NOMO-1 treated with dmso at 0.1 percent for 144 hours (cell line): Measurements from ENCODE around the gene BCOR.
A peak's percentile ranks its signal among the peaks of the same experiment; 100 is the strongest.

ENCODE experiments used
- DNase-seq: peaks from one replicate; lab custom pipeline; 2025; ENCODE audit not compliant: unreplicated experiment; lab: John Stamatoyannopoulos, UW

Gene BCOR

DNA sequence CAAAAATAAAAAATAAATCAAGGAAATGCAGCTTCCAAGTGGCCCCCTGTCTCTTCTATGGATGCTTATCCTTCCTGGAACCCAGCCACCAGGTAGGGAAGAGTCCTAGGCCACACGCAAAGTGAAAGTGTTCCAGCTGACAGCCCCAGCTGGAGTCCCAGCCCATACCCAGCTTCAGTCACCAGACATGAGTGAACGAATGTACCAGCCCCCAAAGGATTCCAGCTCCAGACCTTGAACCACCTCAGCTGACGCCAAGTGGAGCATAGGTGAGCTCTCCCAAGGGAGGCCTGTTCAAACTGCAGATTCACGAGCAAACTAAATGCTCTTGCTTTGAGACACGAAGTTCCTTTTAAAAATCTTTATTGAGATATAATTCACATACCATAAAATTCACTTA, 62.0 kb downstream of the BCOR start:
- no peak for DNase-seq

DNA sequence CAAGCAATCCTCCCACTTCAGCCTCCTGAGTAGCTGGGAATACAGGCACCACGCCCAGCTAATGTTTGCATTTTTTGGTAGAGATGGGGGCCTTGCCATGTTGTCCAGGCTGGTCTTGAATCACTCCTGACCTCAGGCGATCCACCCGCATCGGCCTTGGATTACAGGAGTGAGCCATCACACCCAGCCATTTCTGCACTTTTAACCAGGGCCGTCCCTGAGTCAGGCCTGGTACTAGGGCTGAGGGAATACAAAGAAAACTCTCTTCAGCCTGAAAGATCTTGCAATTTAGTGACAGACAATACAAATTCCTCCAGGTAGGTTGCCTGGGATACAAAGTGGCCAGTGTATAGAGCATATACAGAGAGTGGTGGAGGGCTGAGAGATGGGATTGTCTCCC, 65.8 kb downstream of the BCOR start:
- DNase-seq = no peak

DNA sequence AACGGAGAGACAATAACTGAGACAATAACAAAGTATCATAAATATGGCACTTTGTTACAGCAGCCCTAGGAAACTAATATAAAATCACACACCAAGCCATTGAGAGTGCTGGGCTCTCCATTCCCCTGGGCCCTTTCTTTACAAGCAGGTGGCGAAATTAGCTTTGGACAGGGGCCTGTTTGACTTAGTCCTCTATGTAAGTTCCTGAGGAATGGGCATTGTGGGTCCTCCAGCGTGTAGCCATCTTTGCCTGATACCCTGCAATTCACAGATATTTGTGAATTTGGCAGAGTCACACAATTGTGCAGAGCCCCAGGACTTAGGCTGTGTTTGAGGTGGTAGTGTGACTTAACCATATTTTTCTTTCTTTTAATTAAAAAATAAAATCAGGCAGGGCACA, 67.6 kb downstream of the BCOR start:
- no peak for DNase-seq

DNA sequence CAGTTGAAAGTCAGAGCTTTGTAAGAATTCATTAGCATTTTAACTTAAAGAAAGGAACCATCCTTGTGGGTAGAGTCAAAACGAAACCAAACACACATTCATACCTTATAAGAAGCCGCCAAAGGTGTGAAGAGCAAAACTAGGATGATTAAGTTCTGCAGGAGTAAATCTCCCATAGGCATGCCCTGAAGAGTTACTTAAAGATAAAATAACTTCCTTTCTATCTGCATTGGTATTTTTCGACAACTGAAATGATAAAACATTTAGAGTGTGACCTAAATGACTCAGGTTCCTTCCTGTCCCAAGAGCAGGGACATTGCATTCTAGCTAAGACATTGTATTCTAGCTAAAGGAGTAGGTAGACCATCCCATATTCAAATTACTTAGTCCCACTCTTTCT, 75.3 kb downstream of the BCOR start:
- no peak for DNase-seq

DNA sequence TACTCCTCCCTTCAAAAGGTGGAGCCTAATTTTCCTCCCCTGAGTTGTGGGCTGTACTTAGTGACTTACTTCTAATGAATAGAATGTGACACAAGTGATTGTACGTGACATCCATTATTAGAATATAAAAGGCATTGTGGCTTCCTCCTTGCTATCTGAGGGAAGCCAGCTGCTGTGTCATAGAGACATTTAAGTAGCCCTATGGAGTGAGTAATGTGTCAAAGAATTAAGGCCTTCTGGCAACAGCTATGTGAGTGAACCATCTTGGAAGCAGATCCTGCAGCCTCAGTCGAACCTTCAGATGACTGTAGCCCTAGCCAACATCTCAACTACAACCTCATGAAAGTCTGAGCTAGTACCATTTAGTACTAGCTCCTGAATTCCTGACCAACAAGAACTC, 76.1 kb downstream of the BCOR start:
- DNase-seq = no peak

DNA sequence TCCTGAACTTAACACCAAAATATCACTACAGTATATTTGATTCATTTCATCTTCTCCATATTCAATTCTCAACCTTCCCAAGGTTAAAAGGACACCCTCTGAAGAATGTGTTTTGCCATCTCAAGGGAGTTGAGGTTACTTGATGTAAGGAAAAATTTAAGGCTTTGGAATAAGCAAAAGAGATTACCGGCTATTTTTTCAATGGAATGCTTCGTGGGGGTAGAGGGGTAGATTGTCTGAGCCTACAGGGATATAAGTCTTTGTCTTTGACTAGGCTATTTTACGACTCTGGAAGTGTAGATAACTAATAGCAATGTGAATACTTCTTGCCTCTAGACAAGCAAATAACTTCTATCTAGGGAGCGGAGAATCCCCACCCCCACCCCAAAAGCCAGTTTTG, 78.2 kb downstream of the BCOR start:
- no peak for DNase-seq

DNA sequence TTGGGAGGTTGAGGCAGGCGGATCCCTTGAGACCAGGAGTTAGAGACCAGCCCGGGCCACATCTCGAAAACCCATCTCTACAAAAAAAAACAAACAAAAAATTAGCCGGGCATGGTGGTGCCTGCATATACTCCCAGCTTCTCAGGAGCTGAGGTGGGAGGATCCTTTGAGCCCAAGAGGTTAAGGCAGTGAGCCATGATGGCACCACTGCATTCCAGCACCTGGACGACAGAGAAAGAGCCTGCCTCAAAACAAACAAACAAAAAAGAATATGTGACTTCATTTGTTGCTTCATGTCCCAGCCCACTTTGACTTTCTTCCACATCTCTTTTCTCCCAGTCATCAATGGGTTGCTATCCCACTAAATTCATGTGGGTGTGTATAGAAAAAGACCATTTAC, 79.7 kb downstream of the BCOR start:
- DNase-seq = no peak

DNA sequence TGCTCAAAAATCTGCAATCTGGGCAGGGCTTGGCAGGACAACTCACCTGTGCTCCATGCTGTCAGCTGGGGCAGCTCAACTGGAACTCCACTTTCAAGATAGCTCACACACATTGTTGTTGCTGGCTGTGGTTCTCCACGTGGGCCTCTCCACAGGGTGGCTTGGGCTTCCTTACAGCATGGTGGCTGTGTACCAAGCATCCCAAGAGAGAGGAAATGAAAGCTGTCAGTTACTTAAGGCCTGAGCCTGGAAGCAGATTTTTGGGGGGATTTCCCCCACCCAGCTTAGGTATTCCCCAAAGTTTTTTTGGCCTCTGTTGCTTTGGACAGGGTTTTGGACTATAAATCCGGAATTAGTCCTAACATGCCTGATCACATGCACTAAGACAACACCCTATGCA, 81.0 kb downstream of the BCOR start:
- DNase-seq = no peak

DNA sequence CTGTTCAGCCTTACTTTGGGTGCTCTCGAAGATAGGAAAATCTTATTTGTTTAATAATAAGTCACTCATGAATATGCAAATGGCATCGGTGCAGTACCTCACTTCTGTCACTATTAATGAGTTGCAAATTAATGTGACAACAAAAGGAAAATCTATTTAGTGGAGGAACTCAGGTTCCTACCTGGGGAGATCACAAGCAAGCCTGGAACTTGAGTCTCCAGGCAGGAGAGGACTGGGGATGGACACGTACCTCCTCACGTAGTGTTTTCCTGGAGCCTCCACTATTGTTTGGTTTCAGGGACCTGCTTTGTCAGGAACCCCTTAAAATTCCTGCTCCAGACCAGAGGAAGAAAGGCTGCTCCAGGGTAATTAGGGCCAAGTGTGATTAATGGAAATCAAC, 82.1 kb downstream of the BCOR start:
- no peak for DNase-seq

DNA sequence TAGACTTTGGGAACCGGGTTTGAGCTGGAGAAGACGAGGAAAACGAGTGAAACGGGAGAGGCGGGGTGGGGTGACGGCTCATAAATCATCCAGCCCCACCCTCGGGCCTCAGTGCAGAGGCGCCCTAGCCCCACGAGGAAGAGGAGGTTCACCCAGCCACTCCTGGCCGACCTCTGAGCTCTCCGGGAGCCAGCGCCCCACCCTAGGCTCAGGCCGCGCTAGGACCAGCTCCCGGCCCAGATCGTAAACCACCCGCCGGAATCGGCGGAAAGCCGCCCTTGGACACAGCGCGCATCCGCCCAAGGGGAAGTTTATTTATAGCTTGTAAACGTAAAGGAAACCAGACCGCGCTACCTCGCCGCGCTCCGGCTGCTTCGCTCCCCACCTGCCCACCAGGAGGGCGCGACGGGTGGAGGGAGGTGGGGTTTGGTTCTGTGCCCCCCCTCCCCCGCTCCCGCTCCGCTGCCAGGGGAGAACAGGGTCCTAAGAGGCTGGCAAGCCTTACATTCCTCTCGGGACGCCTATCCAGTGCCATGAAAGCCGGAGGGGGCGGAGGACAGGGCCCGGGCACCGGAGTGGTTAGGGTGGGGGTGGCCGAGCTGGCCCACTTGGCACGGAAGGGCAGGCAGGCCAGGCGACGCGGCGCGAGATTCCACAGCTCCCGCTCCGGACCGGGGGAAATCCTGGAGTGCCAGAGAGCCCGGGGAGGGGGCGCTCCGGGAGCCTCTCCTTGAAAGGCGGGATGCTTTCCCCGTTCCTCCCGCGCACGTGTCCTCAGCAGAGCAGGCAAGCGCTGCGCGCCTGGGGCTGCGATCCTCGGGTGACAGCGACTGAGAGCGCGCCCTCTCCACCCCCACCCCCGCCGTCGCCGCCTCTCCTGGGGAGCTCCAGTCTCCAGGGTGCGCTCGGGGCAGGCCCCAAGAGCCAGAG, 84.2 kb downstream of the BCOR start:
- DNase-seq = peak; percentile 61

DNA sequence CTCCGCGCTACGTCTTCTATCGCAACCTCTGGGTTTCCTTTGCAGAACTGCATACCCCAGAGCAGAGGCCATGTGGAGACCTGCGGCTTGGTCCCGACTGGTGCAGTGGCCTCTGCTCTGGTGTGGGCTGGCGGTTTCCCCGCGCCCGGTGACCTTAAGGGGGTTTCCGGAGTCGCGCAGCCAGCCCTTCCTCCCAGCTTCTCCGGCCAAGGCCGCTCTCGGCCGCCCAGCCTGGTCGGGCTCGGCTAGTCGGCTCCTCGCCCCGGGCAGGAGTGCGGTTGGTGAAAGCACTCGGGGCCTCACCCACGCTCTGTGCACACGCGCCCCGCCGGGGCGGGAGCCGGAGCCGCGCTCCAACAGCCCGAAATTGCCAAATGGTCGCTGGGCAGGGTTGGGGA, 84.9 kb downstream of the BCOR start:
- no peak for DNase-seq

DNA sequence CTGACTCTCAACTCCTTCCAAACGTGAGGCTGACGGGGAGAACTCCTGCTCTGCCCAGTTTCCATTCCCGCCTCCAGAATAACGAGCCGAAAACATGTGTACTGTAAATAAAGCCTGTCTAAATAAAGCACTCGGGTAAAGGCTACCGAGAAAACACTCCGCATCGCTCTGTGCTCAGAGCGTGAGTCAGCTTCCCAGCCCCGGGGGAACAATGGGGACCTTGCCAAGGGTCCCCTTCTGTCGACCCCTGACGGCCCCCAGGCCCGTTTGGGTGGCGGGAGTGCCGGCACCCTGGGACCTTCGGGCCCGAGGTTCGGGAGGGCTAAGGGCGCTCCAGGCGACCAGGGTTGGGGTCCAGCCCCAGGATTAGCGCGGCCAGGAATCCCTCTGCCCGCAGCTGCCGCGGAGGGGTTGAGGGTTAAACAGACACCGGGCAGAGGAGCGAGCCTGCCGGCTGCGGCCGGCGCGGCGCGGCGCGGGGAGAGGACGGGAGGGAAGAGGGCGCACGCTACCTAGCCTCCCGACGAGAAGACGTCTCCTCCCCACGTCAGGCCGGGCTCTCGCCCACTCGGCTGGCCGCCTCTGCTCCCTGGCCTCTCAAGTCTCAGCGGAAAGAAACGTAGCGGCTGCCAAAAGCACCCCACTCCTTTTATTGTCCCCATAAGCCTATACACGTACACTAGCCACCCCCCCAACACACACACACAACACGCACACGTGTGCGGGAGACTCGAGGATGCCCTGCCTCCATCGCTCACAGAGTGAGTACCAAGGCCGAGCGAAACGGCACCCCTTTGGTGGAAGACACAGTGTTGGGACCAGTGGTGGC, 85.5 kb downstream of the BCOR start:
- no peak for DNase-seq

DNA sequence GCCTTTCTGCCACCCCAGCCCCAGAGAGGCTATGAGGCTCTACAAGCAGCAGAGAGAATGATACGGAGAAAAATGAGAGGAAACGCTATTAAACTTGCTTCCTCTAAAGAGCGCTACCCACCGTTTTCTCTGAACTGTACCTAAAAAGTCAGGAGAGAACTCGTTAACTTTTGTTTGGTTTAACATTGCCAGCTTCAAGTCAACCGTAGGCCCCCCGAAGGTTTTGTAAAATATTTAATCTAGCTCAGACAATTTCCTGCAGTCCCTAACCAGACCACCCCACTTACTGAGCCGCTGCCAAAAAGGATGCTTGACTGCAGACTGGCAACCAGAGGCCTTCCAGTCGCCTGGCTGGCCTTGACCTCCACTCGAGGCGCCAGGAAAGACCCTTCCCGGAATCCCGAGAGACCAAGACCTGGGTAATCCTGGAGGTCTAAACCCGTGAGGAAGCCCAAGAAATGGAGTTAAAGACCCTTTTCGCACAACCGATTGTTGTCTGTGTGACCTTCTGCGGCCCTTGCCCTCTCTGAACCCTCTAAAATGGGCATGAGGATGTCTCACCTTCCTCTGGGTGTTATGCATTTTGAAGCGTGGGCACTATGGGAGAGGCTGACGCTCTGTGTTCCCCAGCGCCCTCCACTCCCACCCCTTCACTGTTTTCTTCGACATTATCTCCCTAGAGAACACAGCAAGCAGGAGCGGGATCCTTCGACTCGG, 86.3 kb downstream of the BCOR start:
- no peak for DNase-seq

DNA sequence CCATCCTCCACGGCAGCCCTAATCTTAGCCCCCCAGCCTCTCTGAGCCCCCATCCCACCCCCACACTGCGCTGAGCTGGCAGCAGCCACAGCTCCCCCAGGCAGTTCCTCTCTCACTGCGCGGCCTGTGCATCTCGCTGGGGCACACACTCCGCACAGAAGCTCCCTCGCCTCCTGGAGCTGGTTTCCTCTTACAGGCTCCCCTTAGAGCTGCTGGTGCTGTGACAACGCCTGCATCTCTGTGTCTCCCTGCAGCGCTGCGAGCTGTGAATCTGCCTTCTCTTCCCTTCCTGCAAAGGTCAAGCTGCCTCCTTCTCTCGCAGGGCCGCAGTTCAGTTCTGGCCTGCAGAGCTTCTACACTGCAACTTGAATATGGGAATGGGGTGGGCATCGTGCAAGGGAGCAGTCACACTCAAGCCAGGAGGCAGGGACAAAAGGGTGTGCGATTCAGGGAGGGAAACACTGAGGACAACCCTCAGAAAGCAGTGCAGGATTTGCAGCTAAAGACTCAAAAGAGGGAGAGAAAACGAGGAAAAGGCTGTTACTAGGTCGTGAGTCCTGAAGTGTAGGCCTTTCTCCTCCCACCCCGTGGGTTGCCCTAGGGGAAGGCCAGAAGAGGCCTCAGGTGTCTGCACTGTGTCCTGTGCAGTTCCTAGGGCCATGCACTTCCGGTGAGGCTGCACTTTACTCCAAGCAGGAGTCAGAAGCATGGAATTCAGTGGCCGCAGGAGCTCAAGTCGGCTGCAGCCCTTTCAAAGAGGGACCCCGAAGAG, 87.0 kb downstream of the BCOR start:
- DNase-seq = peak; percentile 33

DNA sequence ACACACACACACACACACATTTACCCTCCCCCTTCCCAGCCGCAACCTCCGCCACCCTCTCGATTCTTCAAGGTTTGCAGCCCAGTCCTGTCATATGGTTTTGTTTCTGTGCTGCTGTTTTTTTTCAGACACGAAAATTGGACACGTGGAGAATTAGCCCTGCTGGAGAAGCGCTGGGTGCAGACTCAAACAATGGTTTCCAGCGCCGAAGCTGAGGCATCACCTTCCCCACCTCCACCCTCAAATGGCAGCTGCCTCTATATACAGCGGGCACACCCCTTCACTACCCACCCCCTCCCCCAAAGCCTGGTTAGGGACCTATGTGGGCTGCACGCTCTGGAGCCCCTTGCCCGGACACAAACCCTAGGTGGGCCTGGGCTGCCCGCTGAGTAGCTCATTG, 87.9 kb downstream of the BCOR start:
- no peak for DNase-seq

DNA sequence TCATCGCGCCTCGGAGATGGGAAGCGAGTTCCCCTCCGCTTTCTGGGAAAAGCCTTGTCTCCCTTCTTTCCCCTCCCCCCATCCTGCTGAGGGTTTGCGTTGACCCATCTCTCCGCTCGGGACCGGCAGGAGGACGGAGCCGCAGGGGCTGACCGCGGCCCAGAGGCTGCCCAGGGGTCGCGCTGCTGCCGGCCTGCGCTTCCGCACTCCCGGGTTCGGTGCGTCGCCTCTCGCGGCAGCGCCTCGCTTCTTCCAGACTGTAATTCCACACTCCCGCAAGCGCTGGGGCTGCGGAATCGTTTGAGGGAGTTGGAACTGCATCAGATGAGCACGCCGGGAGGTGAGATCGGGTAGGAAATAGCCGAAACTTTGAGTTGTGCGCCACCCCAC, 88.3 kb downstream of the BCOR start:
- no peak for DNase-seq

DNA sequence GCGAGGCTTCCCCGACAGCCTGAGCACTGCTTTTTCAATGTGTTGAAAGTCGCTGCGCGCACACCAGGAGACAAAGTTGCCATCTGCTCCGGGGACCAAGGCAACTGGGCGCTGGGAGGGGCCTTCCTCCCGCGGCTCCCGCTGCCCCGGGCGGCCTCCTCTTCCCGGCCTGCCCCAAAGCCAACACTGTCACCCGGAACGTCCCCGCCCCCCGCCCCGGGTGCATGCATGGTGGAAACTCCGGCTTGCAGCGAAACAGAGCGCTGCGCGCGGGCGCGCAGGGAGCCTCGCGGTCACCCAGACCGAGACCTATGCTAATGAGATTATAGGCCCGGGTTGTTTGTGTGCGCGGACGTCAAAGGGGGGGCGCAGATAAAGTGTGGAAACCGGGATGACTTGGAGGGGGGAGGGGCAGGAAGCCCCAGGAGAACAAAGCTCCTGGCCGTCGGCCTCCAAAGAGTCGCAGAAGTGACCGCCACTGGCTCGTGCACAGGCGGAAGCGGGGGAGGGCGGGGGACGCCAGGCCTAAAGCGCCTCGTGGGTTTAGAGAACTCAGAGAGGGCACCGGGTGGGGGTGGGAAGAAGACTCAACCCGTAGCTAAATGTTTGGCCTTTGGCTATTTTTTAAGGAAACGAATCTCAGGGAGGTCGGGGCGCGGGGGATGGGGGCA, 88.8 kb downstream of the BCOR start:
- DNase-seq = no peak

DNA sequence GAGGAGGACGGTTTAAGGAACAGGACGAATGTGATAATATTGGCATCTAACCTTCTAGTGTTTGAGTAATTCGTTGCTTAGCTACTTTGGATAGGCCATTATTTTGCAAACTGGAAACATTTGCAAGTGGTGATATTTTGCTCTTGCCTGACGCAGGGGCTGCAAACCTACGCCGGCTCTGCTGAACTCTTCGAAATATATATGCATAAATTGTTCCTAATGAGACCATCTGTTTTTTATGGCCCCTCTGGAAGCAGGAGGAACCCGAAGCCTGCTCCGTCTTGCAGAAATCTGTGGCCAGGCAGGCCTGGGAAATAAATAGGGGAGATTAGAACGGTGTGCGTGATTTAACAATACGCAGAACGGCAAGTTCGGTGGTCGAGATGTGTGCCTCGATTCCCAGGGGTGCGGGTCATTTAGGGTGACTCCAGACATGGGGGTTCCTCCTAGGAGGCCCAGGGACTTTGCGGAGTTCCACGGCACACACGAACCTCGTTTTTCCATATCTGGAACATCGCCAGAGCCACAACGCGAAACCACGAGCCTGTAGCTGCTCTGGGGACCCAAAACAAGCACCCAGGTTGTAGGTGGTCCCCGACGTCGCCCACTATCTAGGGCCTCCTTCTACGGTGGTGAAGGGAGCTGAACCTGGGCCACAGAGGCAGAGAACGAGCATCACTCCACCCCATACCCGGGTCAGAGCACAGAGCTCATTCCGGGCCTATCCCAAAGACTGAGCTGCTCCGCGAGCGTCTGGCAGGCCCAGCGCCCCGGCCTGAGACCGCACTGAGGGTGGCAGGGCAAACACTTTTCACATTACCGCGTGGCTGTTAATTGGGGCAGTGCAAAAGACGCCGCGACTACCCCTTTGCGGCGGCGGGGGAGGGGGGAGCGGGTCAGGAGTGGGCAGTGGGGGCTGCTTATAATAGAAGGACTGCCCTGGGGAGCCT, 89.7 kb downstream of the BCOR start:
- no peak for DNase-seq

DNA sequence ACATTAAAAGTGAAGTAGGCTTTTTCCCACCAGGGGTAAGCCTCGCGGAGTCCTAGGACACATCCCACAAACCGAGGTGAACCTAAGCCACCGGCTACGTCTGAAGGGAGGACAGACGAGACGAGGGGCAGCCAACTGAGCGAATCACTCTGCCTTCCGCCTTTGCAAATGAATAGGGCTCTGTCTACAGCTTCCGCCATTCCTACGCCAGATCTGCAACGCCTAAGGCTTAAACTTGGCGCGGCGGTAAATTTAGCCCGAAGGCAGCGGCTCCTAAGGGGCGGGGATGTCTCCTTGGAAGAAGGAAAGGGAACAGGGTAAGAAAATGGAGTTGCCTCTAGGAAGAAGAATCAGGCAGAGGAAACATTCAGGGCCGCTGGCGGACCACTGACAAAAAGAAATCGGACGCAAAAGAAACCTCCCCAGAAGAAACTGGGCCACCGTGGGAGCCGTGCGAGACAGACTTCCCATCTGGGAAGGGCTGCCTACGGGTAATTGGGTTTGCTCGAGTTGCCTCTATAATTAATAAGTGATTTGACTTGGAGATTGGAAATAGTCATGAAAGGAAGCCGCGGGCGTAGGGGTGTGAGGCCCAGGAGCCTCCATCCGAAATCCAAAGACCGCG, 90.5 kb downstream of the BCOR start:
- no peak for DNase-seq
